GM18520 (cell line): ENCODE data around the gene DCTN4.
"Not testable (repeated sequence)": the region's sequence is repeated elsewhere in the genome, so short reads cannot be mapped to it uniquely, and the experiment has no call there.

ENCODE experiments used
- ATAC-seq: cut with Tn5 transposase; IDR thresholded peaks from one replicate; pipeline ENCODE4 v1.9.1; 2021; ENCODE audit not compliant: unreplicated experiment

The DCTN4 gene

GRCh38 chr5:150778517-150779396, 19.9 kb upstream of the DCTN4 start, which contains the start of gene SMIM3:
TSS of gene SMIM3 (plus strand) at chr5:150778757. CDS start at chr5:150795441, 16,684 bp downstream.
- no peak for ATAC-seq

GRCh38 chr5:150778088-150778516, 19.3 kb upstream of the DCTN4 start:
- no peak for ATAC-seq

GRCh38 chr5:150777685-150778084, 18.9 kb upstream of the DCTN4 start:
- ATAC-seq: no peak

- no peak for ATAC-seq
Observed at GRCh38 chr5:150774145-150774544, 15.3 kb upstream of the DCTN4 start.

- no peak for ATAC-seq
Observed at GRCh38 chr5:150771034-150771795, 12.4 kb upstream of the DCTN4 start.

GRCh38 chr5:150766251-150766650, 7.4 kb upstream of the DCTN4 start:
- ATAC-seq: no peak

- ATAC-seq: no peak
Observed at GRCh38 chr5:150765799-150766169, 7.0 kb upstream of the DCTN4 start.

GRCh38 chr5:150765011-150765798, 6.4 kb upstream of the DCTN4 start:
- no peak for ATAC-seq

GRCh38 chr5:150764530-150764929, 5.7 kb upstream of the DCTN4 start:
- ATAC-seq: no peak

GRCh38 chr5:150763023-150763769, 4.4 kb upstream of the DCTN4 start:
- no peak for ATAC-seq

- no peak for ATAC-seq
Observed at GRCh38 chr5:150762211-150762610, 3.4 kb upstream of the DCTN4 start.

GRCh38 chr5:150759334-150759583, 442 bp upstream of the DCTN4 start:
- ATAC-seq: no peak

- no peak for ATAC-seq
Observed at GRCh38 chr5:150758203-150758530, 650 bp downstream of the DCTN4 start.

GRCh38 chr5:150757087-150757649, 1.6 kb downstream of the DCTN4 start:
- no peak for ATAC-seq

GRCh38 chr5:150753863-150754262, 5.0 kb downstream of the DCTN4 start:
- no peak for ATAC-seq

GRCh38 chr5:150753463-150753862, 5.4 kb downstream of the DCTN4 start:
- no peak for ATAC-seq

GRCh38 chr5:150751096-150751891, 7.5 kb downstream of the DCTN4 start:
- ATAC-seq: no peak

- no peak for ATAC-seq
Observed at GRCh38 chr5:150750469-150750868, 8.3 kb downstream of the DCTN4 start.

- ATAC-seq: not testable (repeated sequence)
Observed at GRCh38 chr5:150743142-150743488, 15.7 kb downstream of the DCTN4 start.
